HL-60 (cell line): ENCODE measurements around the gene ALMS1.

Experiments used
- GABPA ChIP-seq: IDR thresholded peaks from 2 replicates; pipeline ENCODE4 v1.6.1; 2012; ENCODE audit warnings: low read depth
- TF ChIP-seq, protein P1 (sequence below): IDR thresholded peaks from 2 replicates; pipeline ENCODE4 v1.6.1; 2012; ENCODE audit warnings: low read depth; ENCODE audit not compliant: insufficient replicate concordance
- TF ChIP-seq, protein P2 (sequence below): IDR thresholded peaks from one replicate; pipeline ENCODE4 v1.5.1; 2011; ENCODE audit warnings: low read length, control low read depth, inconsistent platforms; ENCODE audit not compliant: insufficient read depth

DNA sequence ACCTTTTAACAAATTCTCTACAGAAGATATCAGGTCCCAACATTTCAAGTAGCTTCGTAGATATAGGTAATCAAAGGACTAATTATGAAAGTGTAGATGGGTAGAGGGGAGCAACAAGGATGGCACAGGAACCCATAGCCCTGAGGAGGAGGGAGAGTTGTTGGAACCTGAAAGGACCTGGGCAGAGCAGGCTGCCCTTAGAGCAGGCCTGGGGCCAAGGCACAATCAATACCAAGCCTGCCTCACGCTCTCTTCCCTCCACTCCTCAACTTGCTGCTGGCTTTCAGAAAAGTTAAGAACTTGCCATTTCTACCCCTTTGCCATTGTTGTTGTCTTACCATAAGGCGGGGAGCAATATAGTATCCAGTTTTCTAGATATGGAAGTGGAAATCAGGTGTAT, 266.7 kb downstream of the ALMS1 start:
- TF ChIP-seq, protein P1, sequence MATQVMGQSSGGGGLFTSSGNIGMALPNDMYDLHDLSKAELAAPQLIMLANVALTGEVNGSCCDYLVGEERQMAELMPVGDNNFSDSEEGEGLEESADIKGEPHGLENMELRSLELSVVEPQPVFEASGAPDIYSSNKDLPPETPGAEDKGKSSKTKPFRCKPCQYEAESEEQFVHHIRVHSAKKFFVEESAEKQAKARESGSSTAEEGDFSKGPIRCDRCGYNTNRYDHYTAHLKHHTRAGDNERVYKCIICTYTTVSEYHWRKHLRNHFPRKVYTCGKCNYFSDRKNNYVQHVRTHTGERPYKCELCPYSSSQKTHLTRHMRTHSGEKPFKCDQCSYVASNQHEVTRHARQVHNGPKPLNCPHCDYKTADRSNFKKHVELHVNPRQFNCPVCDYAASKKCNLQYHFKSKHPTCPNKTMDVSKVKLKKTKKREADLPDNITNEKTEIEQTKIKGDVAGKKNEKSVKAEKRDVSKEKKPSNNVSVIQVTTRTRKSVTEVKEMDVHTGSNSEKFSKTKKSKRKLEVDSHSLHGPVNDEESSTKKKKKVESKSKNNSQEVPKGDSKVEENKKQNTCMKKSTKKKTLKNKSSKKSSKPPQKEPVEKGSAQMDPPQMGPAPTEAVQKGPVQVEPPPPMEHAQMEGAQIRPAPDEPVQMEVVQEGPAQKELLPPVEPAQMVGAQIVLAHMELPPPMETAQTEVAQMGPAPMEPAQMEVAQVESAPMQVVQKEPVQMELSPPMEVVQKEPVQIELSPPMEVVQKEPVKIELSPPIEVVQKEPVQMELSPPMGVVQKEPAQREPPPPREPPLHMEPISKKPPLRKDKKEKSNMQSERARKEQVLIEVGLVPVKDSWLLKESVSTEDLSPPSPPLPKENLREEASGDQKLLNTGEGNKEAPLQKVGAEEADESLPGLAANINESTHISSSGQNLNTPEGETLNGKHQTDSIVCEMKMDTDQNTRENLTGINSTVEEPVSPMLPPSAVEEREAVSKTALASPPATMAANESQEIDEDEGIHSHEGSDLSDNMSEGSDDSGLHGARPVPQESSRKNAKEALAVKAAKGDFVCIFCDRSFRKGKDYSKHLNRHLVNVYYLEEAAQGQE = no peak
- TF ChIP-seq, protein P2, sequence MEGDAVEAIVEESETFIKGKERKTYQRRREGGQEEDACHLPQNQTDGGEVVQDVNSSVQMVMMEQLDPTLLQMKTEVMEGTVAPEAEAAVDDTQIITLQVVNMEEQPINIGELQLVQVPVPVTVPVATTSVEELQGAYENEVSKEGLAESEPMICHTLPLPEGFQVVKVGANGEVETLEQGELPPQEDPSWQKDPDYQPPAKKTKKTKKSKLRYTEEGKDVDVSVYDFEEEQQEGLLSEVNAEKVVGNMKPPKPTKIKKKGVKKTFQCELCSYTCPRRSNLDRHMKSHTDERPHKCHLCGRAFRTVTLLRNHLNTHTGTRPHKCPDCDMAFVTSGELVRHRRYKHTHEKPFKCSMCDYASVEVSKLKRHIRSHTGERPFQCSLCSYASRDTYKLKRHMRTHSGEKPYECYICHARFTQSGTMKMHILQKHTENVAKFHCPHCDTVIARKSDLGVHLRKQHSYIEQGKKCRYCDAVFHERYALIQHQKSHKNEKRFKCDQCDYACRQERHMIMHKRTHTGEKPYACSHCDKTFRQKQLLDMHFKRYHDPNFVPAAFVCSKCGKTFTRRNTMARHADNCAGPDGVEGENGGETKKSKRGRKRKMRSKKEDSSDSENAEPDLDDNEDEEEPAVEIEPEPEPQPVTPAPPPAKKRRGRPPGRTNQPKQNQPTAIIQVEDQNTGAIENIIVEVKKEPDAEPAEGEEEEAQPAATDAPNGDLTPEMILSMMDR = no peak
- no peak for TF ChIP-seq GABPA
